OCI-LY1 (cell line): ENCODE data around the gene SLC4A2.

Experiments used
- H2AFZ ChIP-seq: fragments of 200-600 bp; sonication (generic), shearing (Covaris generic); 2 replicates; pipeline ENCODE4 v1.6.0; 2014; ENCODE audit warnings: antibody characterized with exemption, mild to moderate bottlenecking, low read length
- H3F3A ChIP-seq: fragments of 200-600 bp; sonication (generic), shearing (Covaris generic); 2 replicates; pipeline ENCODE4 v1.6.0; 2014; ENCODE audit warnings: mild to moderate bottlenecking, antibody characterized with exemption, low read length, moderate library complexity; ENCODE audit not compliant: insufficient read depth
- H3K27ac ChIP-seq: fragments of 200-600 bp; sonication (generic); 2 replicates; pipeline ENCODE4 v1.5.1; 2014; ENCODE audit warnings: low read length, mixed run types, mild to moderate bottlenecking, low read depth; ENCODE audit not compliant: poor library complexity, severe bottlenecking
- H3K27me3 ChIP-seq: fragments of 200-600 bp; sonication (generic); 2 replicates; pipeline ENCODE4 v1.6.0; 2014; ENCODE audit warnings: antibody characterized with exemption, mild to moderate bottlenecking, low read length, moderate library complexity; ENCODE audit not compliant: insufficient read depth
- H3K36me3 ChIP-seq: fragments of 200-600 bp; sonication (generic); 2 replicates; pipeline ENCODE4 v1.6.1; 2014; ENCODE audit warnings: mild to moderate bottlenecking, antibody characterized with exemption, low read length, moderate library complexity, mixed read lengths; ENCODE audit not compliant: insufficient read depth
- H3K4me1 ChIP-seq: fragments of 200-600 bp; sonication (generic); 2 replicates; pipeline ENCODE4 v1.5.1; 2014; ENCODE audit warnings: mild to moderate bottlenecking, low read length, moderate library complexity; ENCODE audit not compliant: insufficient read depth, severe bottlenecking
- H3K4me2 ChIP-seq: fragments of 200-600 bp; sonication (generic), shearing (Covaris generic); 2 replicates; pipeline ENCODE4 v1.6.1; 2014; ENCODE audit warnings: low read length
- H3K4me3 ChIP-seq: fragments of 200-600 bp; sonication (generic); 2 replicates; pipeline ENCODE4 v1.5.1; 2014; ENCODE audit warnings: low read length, low read depth, mild to moderate bottlenecking, mixed read lengths; ENCODE audit not compliant: poor library complexity, severe bottlenecking
- H3K79me2 ChIP-seq: fragments of 200-600 bp; shearing (Covaris generic); 2 replicates; pipeline ENCODE4 v1.6.1; 2016; ENCODE audit warnings: mixed run types, low read length, mixed read lengths; ENCODE audit not compliant: insufficient read depth
- H3K9ac ChIP-seq: fragments of 200-600 bp; sonication (generic), shearing (Covaris generic); 2 replicates; pipeline ENCODE4 v1.6.1; 2014; ENCODE audit warnings: mild to moderate bottlenecking, low read length, mixed read lengths
- H3K9me2 ChIP-seq: fragments of 200-600 bp; sonication (generic), shearing (Covaris generic); 2 replicates; pipeline ENCODE4 v1.6.1; 2014; ENCODE audit warnings: low read depth, mild to moderate bottlenecking, low read length, mixed read lengths
- H3K9me3 ChIP-seq: fragments of 200-600 bp; shearing (Covaris generic); 2 replicates; pipeline ENCODE4 v1.6.1; 2014; ENCODE audit warnings: low read length, mixed read lengths
- H4K20me1 ChIP-seq: fragments of 200-600 bp; sonication (generic), shearing (Covaris generic); 2 replicates; pipeline ENCODE4 v1.6.0; 2016; ENCODE audit warnings: mild to moderate bottlenecking, low read length; ENCODE audit not compliant: insufficient read depth
- CTCF ChIP-seq: fragments of 200-600 bp; sonication (generic), shearing (Covaris generic); IDR thresholded peaks from 2 replicates; pipeline ENCODE4 v1.5.1; 2017; ENCODE audit warnings: mild to moderate bottlenecking, antibody characterized with exemption, low read length, moderate library complexity, mixed read lengths
- EZH2 ChIP-seq: fragments of 200-600 bp; sonication (generic), shearing (Covaris generic); IDR thresholded peaks from 2 replicates; pipeline ENCODE4 v1.8.0; 2017; ENCODE audit warnings: borderline replicate concordance, mixed run types, mild to moderate bottlenecking, antibody characterized with exemption, low read length, moderate library complexity, mixed read lengths

The SLC4A2 gene

GRCh38 chr7:151100921-151101320, 41.5 kb downstream of the SLC4A2 start:
- TF ChIP-seq CTCF: no peak
- TF ChIP-seq EZH2: no peak
- no peaks in the 10 kb centered on the region for H3K79me2 ChIP-seq
- H2AFZ ChIP-seq: no peak overlapping the region
- H3K4me2 ChIP-seq: no peak overlapping the region
- H3K27ac ChIP-seq: no peak overlapping the region
- H3F3A ChIP-seq: no peaks in the 10 kb centered on the region
- H3K9me3 ChIP-seq: no peaks in the 10 kb centered on the region
- peaks cover 12% of the 10 kb centered on the region; the same call in 1 of the 2 replicates for H3K27me3 ChIP-seq
- no peaks in the 10 kb centered on the region for H4K20me1 ChIP-seq
- peaks cover 5% of the 10 kb centered on the region for H3K4me1 ChIP-seq
- no peaks in the 10 kb centered on the region for H3K36me3 ChIP-seq
- no peak overlapping the region for H3K4me3 ChIP-seq
- H3K9me2 ChIP-seq: no peaks in the 10 kb centered on the region
- H3K9ac ChIP-seq: no peak overlapping the region

- TF ChIP-seq CTCF (no peak), EZH2 (no peak)
- Histone ChIP-seq H3K9me3 (no peaks in the 10 kb centered on the region), H3K27me3 (peaks cover 12% of the 10 kb centered on the region; the same call in 1 of the 2 replicates), H3K4me1 (no peaks in the 10 kb centered on the region), H3K79me2 (no peaks in the 10 kb centered on the region), H3F3A (no peaks in the 10 kb centered on the region), H3K36me3 (no peaks in the 10 kb centered on the region), H2AFZ (no peak overlapping the region), H3K9ac (no peak overlapping the region), H3K27ac (no peak overlapping the region), H4K20me1 (no peaks in the 10 kb centered on the region), H3K9me2 (no peaks in the 10 kb centered on the region), H3K4me3 (no peak overlapping the region), H3K4me2 (no peak overlapping the region)
Measured at GRCh38 chr7:151101621-151102396, 42.4 kb downstream of the SLC4A2 start.

- H3K36me3 ChIP-seq: no peaks in the 10 kb centered on the region
- no peaks in the 10 kb centered on the region for H4K20me1 ChIP-seq
- H3K27ac ChIP-seq: no peak overlapping the region
- peaks cover 12% of the 10 kb centered on the region; the same call in 1 of the 2 replicates for H3K27me3 ChIP-seq
- H3K4me1 ChIP-seq: no peaks in the 10 kb centered on the region
- TF ChIP-seq EZH2: no peak
- TF ChIP-seq CTCF: no peak
- no peaks in the 10 kb centered on the region for H3K79me2 ChIP-seq
- no peak overlapping the region for H2AFZ ChIP-seq
- H3K9ac ChIP-seq: no peak overlapping the region
- H3F3A ChIP-seq: no peaks in the 10 kb centered on the region
- H3K9me3 ChIP-seq: no peaks in the 10 kb centered on the region
- no peak overlapping the region for H3K4me3 ChIP-seq
- H3K9me2 ChIP-seq: no peaks in the 10 kb centered on the region
- no peak overlapping the region for H3K4me2 ChIP-seq
Measured at GRCh38 chr7:151102991-151103390, 43.6 kb downstream of the SLC4A2 start.
